K562 (cell line): ENCODE data around the gene AQP6. TPM values are rescaled to one million over a fixed set of nuclear protein-coding genes. Genes with fewer than 3 reads are reported as not detected.

Experiments used
- ATF3 ChIP-seq, 2 experiments: fragments of 450-650 bp in 1 of 2; sonication (generic) in 1 of 2; formaldehyde crosslinking in 1 of 2; IDR thresholded peaks in 1 of 2; conservative IDR thresholded peaks in 1 of 2; 2 replicates each; pipeline versions ENCODE4 v1.6.1 to v1.8.1; 2016 to 2023; ENCODE audit warnings: mild to moderate bottlenecking in 2 of 2, moderate library complexity in 2 of 2, inconsistent platforms in 1 of 2, missing genetic modification reagents in 1 of 2
- FOXK2 ChIP-seq, 2 experiments: fragments of 450-650 bp; IDR thresholded peaks in 1 of 2; conservative IDR thresholded peaks in 1 of 2; 2 replicates each; pipeline ENCODE4 v1.6.1; 2016; ENCODE audit warnings: low read depth in 2 of 2, mild to moderate bottlenecking in 1 of 2
- FUS ChIP-seq: fragments of 200-400 bp; formaldehyde crosslinking; optimal IDR thresholded peaks from 2 replicates; pipeline ENCODE3; 2017; ENCODE audit warnings: low read depth, low read length
- MTA2 ChIP-seq: fragments of 450-650 bp; IDR thresholded peaks from 2 replicates; pipeline ENCODE4 v1.6.1; 2016; ENCODE audit warnings: low read depth
- NFIC ChIP-seq: fragments of 450-650 bp; IDR thresholded peaks from 2 replicates; pipeline ENCODE4 v1.6.1; 2017; ENCODE audit warnings: mild to moderate bottlenecking, inconsistent platforms
- POLR2A ChIP-seq: fragments of 450-650 bp; conservative IDR thresholded peaks from 2 replicates; pipeline ENCODE4 v1.6.1; 2016
- ZNF24 ChIP-seq: fragments of 450-650 bp; IDR thresholded peaks from 2 replicates; pipeline ENCODE4 v1.6.1; 2016
- ZNF280B ChIP-seq: fragments of 250-450 bp; sonication (Bioruptor Pico); IDR thresholded peaks from 2 replicates; pipeline ENCODE4 v1.5.1; 2021; ENCODE audit warnings: mild to moderate bottlenecking
- ZNF3 ChIP-seq: fragments of 250-450 bp; sonication (Bioruptor Pico); IDR thresholded peaks from 2 replicates; pipeline ENCODE4 v1.5.0; 2021; ENCODE audit warnings: mild to moderate bottlenecking, moderate library complexity
- ZNF512 ChIP-seq: IDR thresholded peaks from 2 replicates; pipeline ENCODE4 v1.6.1; 2016; ENCODE audit warnings: missing genetic modification characterization, missing compliant biosample characterization
- polyA plus RNA-seq, 8 experiments: library from polyadenylated mRNA; depleted of rRNA in 4 of 8; stranded (reverse) in 5 of 8; unstranded in 3 of 8; fragments of >200 nt; fragmentation: Nextera tagmentation in 2 of 8; fragmentation: Illumina TruSeq in 1 of 8; extraction: Ambion mirVana in 2 of 8; extraction: Trizol in 1 of 8; gene quantifications; 2 replicates each; pipeline versions ENCODE4 v1.2.1 to v1.2.3, GENCODE V29; 2011 to 2014; ENCODE audit warnings: inconsistent platforms in 1 of 8, missing spikeins in 1 of 8
- total RNA-seq, 7 experiments: library from RNA; depleted of rRNA in 6 of 7; stranded (reverse); fragments of >200 nt in 6 of 7; fragmentation: Illumina TruSeq in 2 of 7; extraction: Trizol in 2 of 7; gene quantifications; 2 replicates each; pipeline versions ENCODE4 v1.2.1 to v1.2.3, GENCODE V29; 2011 to 2021; ENCODE audit warnings: low replicate concordance in 1 of 7
- TF ChIP-seq, protein P1 (sequence below): conservative IDR thresholded peaks from 2 replicates; pipeline ENCODE4 v1.6.1; 2011; ENCODE audit warnings: low read depth, mild to moderate bottlenecking, low read length; ENCODE audit not compliant: control insufficient read depth
- TF ChIP-seq, protein P2 (sequence below): fragments of 450-650 bp; IDR thresholded peaks from 2 replicates; pipeline ENCODE4 v1.6.1; 2017; ENCODE audit warnings: antibody characterized with exemption

Gene AQP6
- total and polyA plus RNA-seq, 9 of the 15 experiments (the other 6 are each of a cell fraction or from before 2014, with no cell fraction given) = 0.05 to 0.12 TPM; not detected in 7

- TF ChIP-seq ZNF280B (CRISPR knock-in tag) (no peak), ATF3 (IDR thresholded peaks at IDR 0.05) (no peak), ATF3 (CRISPR knock-in tag; conservative IDR thresholded peaks at IDR 0.05) (0 out of 2 replicates have a peak, but pooled peaks have one; percentile 7), NFIC (peak; percentile 94), ZNF3 (CRISPR knock-in tag) (no peak), FUS (no peak), FOXK2 (conservative IDR thresholded peaks at IDR 0.05 in 1 of 2, IDR thresholded peaks at IDR 0.05 in 1 of 2; ENCODE audit: low read depth in 2 of 2) (no peak; a peak in 2 of 4 replicates), ZNF24 (no peak), ZNF512 (tag) (no peak), MTA2 (no peak), POLR2A (no peak)
- TF ChIP-seq, protein P1, sequence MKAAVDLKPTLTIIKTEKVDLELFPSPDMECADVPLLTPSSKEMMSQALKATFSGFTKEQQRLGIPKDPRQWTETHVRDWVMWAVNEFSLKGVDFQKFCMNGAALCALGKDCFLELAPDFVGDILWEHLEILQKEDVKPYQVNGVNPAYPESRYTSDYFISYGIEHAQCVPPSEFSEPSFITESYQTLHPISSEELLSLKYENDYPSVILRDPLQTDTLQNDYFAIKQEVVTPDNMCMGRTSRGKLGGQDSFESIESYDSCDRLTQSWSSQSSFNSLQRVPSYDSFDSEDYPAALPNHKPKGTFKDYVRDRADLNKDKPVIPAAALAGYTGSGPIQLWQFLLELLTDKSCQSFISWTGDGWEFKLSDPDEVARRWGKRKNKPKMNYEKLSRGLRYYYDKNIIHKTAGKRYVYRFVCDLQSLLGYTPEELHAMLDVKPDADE = 0 out of 2 replicates have a peak, but pooled peaks have one; percentile 31
- TF ChIP-seq, protein P2, sequence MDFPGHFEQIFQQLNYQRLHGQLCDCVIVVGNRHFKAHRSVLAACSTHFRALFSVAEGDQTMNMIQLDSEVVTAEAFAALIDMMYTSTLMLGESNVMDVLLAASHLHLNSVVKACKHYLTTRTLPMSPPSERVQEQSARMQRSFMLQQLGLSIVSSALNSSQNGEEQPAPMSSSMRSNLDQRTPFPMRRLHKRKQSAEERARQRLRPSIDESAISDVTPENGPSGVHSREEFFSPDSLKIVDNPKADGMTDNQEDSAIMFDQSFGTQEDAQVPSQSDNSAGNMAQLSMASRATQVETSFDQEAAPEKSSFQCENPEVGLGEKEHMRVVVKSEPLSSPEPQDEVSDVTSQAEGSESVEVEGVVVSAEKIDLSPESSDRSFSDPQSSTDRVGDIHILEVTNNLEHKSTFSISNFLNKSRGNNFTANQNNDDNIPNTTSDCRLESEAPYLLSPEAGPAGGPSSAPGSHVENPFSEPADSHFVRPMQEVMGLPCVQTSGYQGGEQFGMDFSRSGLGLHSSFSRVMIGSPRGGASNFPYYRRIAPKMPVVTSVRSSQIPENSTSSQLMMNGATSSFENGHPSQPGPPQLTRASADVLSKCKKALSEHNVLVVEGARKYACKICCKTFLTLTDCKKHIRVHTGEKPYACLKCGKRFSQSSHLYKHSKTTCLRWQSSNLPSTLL = no peak
Measured at GRCh38 chr12:49967042-49967776, 5.5 kb upstream of the AQP6 start (continued).
